ENCODE results near the gene NBEAL1.

- TF ChIP-seq CTCF (conservative IDR thresholded peaks at IDR 0.05; ENCODE audit: low read length) = no peak
- TF ChIP-seq EZH2phosphoT487 (IDR thresholded peaks at IDR 0.05; ENCODE audit: borderline replicate concordance) = no peak
Measured at GRCh38 chr2:203070701-203071100, 56.0 kb downstream of the NBEAL1 start.
